ENCODE results near the gene MTA3.

DNA sequence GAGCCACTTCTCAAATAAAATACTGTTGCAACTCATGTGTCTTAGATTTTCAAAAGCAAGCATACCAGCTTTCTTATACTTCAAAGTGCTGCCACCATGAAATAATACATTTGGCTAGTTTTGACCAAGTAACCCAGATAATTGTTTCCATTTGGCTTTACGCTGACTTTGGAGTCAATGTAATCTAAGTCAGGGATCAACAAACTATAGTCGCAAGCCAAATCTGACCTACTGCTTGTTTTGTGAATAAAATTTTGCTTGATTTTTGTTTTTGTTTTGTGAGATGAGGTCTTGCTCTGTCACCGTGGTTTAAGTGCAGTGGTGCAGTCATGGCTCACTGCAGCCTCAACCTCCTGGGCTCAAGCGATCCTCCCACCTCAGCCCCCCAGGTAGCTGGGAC is 130.5 kb downstream of the MTA3 start:
- no peak for TF ChIP-seq POLR2A (IDR thresholded peaks at IDR 0.05; ENCODE audit: low read length)
- TF ChIP-seq GATA1 (IDR thresholded peaks at IDR 0.05; ENCODE audit: low read depth, low read length) = no peak

Measured in erythroblast (primary cell).